ENCODE results near the gene RHBDL1.

Gene RHBDL1

DNA sequence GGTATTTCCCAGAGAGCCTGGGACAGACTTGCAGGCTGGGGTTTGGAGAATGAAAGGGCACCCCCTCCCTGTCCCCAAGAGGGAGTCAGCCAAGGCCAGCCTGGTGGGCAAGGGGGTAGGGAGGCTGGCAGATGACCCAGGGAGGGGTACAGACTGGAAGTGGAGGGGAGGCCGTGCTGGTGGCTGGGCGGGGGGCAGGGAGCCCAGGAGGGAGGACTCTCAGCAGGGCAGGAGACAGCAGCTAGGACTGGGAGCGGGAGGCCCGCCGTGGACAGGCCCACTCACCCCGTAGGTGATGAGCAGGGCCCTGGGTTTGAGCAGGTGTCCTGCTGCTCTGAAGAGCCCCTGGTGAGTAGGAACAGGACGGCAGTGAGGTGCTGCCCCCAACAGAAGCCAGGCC lies 40.5 kb upstream of the RHBDL1 start:
- TF ChIP-seq POLR2AphosphoS5 (IDR thresholded peaks at IDR 0.05; ENCODE audit: low read depth, low read length) (no peak), FOXP2 (optimal IDR thresholded peaks at IDR 0.05; ENCODE audit: borderline replicate concordance, extremely low read depth, extremely low read length, insufficient read depth) (no peak), SIN3A (IDR thresholded peaks at IDR 0.05; ENCODE audit: borderline replicate concordance, insufficient read depth, low read length) (no peak), TAF1 (IDR thresholded peaks at IDR 0.05; ENCODE audit: borderline replicate concordance, insufficient read depth, low read length) (no peak)
- TF ChIP-seq, protein P1, sequence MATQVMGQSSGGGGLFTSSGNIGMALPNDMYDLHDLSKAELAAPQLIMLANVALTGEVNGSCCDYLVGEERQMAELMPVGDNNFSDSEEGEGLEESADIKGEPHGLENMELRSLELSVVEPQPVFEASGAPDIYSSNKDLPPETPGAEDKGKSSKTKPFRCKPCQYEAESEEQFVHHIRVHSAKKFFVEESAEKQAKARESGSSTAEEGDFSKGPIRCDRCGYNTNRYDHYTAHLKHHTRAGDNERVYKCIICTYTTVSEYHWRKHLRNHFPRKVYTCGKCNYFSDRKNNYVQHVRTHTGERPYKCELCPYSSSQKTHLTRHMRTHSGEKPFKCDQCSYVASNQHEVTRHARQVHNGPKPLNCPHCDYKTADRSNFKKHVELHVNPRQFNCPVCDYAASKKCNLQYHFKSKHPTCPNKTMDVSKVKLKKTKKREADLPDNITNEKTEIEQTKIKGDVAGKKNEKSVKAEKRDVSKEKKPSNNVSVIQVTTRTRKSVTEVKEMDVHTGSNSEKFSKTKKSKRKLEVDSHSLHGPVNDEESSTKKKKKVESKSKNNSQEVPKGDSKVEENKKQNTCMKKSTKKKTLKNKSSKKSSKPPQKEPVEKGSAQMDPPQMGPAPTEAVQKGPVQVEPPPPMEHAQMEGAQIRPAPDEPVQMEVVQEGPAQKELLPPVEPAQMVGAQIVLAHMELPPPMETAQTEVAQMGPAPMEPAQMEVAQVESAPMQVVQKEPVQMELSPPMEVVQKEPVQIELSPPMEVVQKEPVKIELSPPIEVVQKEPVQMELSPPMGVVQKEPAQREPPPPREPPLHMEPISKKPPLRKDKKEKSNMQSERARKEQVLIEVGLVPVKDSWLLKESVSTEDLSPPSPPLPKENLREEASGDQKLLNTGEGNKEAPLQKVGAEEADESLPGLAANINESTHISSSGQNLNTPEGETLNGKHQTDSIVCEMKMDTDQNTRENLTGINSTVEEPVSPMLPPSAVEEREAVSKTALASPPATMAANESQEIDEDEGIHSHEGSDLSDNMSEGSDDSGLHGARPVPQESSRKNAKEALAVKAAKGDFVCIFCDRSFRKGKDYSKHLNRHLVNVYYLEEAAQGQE (IDR thresholded peaks at IDR 0.05; ENCODE audit: insufficient read depth in 1 of 2, low read depth in 2 of 2, low read length in 2 of 2) = no peak

DNA sequence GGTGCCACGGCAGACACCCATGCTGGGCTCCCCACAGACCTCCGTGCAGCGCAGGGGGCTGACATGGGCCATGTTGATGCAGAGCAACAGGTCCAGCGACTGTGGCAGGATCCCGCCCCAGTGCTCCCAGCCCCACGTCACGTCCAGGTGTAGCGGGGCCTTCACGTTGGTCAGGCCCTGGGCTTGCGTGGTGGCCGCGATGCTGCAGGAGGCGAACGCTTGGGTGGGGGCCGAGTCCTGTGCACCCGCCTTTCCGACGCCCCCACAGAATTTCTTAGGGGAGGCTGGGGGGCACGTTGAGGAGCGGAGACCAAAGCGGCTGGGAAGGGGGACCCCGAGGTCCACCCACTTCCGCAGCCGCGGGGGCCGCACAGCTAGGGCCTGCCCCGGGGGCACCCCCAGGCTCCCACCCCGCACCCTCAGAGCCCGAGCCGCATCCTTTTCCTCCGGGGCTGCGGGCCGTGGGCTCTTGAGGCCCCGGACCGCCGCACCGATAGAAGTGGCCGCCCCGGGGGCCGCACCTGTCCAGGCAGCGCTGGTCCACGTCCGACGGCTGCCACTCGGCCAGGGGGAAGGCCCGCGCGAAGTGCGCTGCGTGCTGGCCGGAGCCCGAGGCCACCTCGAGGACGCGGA lies 39.8 kb upstream of the RHBDL1 start:
- TF ChIP-seq POLR2AphosphoS5 (IDR thresholded peaks at IDR 0.05; ENCODE audit: low read depth, low read length) (no peak), FOXP2 (optimal IDR thresholded peaks at IDR 0.05; ENCODE audit: borderline replicate concordance, extremely low read depth, extremely low read length, insufficient read depth) (no peak), SIN3A (IDR thresholded peaks at IDR 0.05; ENCODE audit: borderline replicate concordance, insufficient read depth, low read length) (no peak), TAF1 (IDR thresholded peaks at IDR 0.05; ENCODE audit: borderline replicate concordance, insufficient read depth, low read length) (no peak)
- TF ChIP-seq, protein P1 (IDR thresholded peaks at IDR 0.05; ENCODE audit: insufficient read depth in 1 of 2, low read depth in 2 of 2, low read length in 2 of 2) = no peak

DNA sequence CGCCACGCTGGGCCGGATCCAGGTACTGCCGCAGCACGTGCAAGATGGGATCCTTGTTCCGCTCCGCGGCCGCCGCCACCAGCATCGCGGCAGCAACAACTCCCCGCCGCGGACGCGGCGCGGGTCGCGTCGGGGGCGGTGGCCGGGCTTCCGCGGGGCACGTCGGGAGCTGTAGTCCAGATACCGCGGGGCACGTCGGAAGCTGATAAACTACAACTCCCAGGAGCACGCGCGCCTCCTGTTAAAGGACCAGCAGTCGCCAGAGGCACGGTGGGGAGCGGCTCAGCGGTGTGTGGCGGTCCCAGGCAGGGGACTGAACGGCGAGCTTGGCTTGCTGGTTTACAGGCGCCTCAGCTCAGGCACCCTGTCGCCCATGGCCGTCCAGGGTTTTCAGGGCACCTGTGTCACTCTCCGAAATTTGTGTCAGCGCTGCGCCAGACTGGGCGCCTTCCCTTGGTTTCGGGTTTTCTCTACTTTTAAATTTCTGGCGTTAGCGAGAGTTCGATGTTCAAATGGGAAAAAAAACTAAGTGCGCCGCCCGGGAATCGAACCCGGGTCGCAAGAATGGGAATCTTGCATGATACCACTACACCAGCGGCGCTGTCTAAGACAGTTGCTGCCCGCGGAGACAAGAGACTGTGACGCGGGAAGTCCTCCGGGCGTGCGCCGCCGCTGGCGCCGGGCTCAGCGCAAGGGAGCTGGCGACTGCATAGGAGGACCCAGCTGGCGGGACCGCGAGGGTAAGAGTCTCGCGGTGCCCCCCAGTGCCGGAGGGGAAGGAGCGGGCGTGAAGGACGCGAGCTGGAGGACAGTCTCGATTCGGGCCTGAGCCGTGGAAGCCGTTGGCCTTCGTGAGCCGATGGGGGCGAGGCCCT lies 39.0 kb upstream of the RHBDL1 start, which contains the start of gene METTL26:
TSS of gene METTL26 (minus strand) at position 100 of the 875 bp plus-strand sequence. CDS start at position 85, 15 bp downstream.
- TF ChIP-seq TAF1 (IDR thresholded peaks at IDR 0.05; ENCODE audit: borderline replicate concordance, insufficient read depth, low read length) (peak; percentile 71; the same call in 1 of the 2 replicates), SIN3A (IDR thresholded peaks at IDR 0.05; ENCODE audit: borderline replicate concordance, insufficient read depth, low read length) (peak; percentile 76; the same call in 1 of the 2 replicates), FOXP2 (optimal IDR thresholded peaks at IDR 0.05; ENCODE audit: borderline replicate concordance, extremely low read depth, extremely low read length, insufficient read depth) (no peak), POLR2AphosphoS5 (IDR thresholded peaks at IDR 0.05; ENCODE audit: low read depth, low read length) (peak; percentile 72)
- TF ChIP-seq, protein P1 (IDR thresholded peaks at IDR 0.05; ENCODE audit: insufficient read depth in 1 of 2, low read depth in 2 of 2, low read length in 2 of 2) = peak in 1 of 2 experiments; percentile 63; a peak in 1 of 4 replicates

DNA sequence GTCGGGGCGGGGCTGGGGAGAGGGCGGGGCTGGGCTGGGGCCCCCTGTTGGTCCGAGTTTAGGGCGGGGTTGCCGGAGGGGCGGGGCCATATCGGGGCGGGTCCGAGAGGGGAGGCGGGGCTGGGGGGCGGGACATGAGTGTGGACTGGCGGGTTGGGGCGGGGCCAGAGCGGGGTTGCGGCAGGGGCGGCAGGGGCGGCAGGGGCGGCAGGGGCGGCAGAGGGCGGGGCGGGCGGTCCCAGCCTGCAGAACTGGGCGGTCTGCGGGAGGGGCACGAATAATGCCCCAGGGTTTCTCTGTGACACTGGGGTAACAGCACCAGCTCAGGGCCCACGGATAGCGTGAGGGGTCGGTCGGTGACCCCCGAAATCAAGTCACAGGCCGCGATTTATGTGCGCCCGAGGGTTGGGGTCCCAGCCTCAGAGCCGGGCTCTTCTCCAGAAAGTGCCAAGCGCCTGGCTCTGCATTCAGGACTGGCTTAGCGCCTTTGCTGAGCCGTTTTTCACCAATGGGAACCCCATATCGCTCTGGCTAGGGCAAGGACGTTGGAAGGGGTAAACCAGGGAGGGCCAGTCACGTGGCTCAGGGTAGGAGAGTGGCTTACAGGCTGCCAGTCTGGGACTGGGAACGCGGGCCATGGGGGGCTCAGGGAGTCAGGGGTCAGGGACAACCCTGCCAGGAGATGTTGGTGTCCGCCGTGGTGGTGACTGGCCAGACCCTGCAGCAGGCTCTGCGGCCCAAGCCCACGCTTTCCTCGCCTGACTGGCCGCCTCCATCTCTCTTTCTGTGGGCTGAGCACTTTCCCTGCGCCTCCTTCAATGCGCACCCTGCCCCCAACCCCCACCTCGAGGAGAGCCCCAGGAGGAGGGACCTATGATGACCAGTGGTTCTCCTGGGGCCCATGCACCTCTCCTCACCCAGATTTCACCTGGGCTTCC lies 38.1 kb upstream of the RHBDL1 start:
- TF ChIP-seq SIN3A (IDR thresholded peaks at IDR 0.05; ENCODE audit: borderline replicate concordance, insufficient read depth, low read length) = no peak
- TF ChIP-seq TAF1 (IDR thresholded peaks at IDR 0.05; ENCODE audit: borderline replicate concordance, insufficient read depth, low read length) = no peak
- no peak for TF ChIP-seq POLR2AphosphoS5 (IDR thresholded peaks at IDR 0.05; ENCODE audit: low read depth, low read length)
- TF ChIP-seq, protein P1 (IDR thresholded peaks at IDR 0.05; ENCODE audit: insufficient read depth in 1 of 2, low read depth in 2 of 2, low read length in 2 of 2) = no peak
- no peak for TF ChIP-seq FOXP2 (optimal IDR thresholded peaks at IDR 0.05; ENCODE audit: borderline replicate concordance, extremely low read depth, extremely low read length, insufficient read depth)

Measured in PFSK-1 (cell line).